CD4-positive, alpha-beta T cell treated with Interferon gamma for 1 hour (primary cell): Measurements from ENCODE around the gene LAMB2.
A peak's percentile ranks its signal among the peaks of the same experiment; 100 is the strongest.

Source experiments
- DNase-seq: peaks from one replicate; pipeline ENCODE4 v3.0.0-alpha.2; 2020

The LAMB2 gene

GRCh38 chr3:49161197-49161596 is 28.3 kb upstream of the LAMB2 start:
- DNase-seq, result no peak

- DNase-seq, result no peak
These were observed 25.9 kb upstream of the LAMB2 start for GRCh38 chr3:49158792-49159191.

- peak; percentile 60 for DNase-seq
These were observed 25.4 kb upstream of the LAMB2 start for GRCh38 chr3:49158103-49158709.

- DNase-seq, result no peak
These were observed 24.4 kb upstream of the LAMB2 start for GRCh38 chr3:49157289-49157688.

GRCh38 chr3:49153349-49153912 is 20.6 kb upstream of the LAMB2 start:
- DNase-seq, result no peak

- no peak for DNase-seq
These were observed 18.8 kb upstream of the LAMB2 start for GRCh38 chr3:49151610-49152009.

GRCh38 chr3:49148159-49148558 is 15.3 kb upstream of the LAMB2 start:
- DNase-seq, result no peak

GRCh38 chr3:49140080-49140479 is 7.2 kb upstream of the LAMB2 start:
- no peak for DNase-seq

GRCh38 chr3:49135499-49135898 is 2.6 kb upstream of the LAMB2 start:
- DNase-seq, result no peak

- no peak for DNase-seq
These were observed 1.8 kb upstream of the LAMB2 start for GRCh38 chr3:49134471-49135265.

- no peak for DNase-seq
These were observed 539 bp upstream of the LAMB2 start for GRCh38 chr3:49133226-49133951.

- DNase-seq, result no peak
These were observed 795 bp downstream of the LAMB2 start for GRCh38 chr3:49132073-49132436.

- no peak for DNase-seq
These were observed 1.3 kb downstream of the LAMB2 start for GRCh38 chr3:49131576-49131975.

- no peak for DNase-seq
These were observed 1.8 kb downstream of the LAMB2 start for GRCh38 chr3:49131040-49131439.

- DNase-seq, result no peak
These were observed 7.7 kb downstream of the LAMB2 start for GRCh38 chr3:49124991-49125670.

GRCh38 chr3:49124203-49124602 is 8.6 kb downstream of the LAMB2 start:
- no peak for DNase-seq

- DNase-seq, result no peak
These were observed 9.2 kb downstream of the LAMB2 start for GRCh38 chr3:49123687-49124086.

- DNase-seq, result no peak
These were observed 9.8 kb downstream of the LAMB2 start for GRCh38 chr3:49122886-49123545.

GRCh38 chr3:49122451-49122850 is 10.4 kb downstream of the LAMB2 start:
- no peak for DNase-seq

GRCh38 chr3:49122022-49122421 is 10.8 kb downstream of the LAMB2 start:
- no peak for DNase-seq

- no peak for DNase-seq
These were observed 11.6 kb downstream of the LAMB2 start for GRCh38 chr3:49121132-49121736.
